Endothelial cell of umbilical vein (primary cell): Measurements from ENCODE around the gene LSM14B. TPM values are rescaled to one million over a fixed set of nuclear protein-coding genes. Genes with fewer than 3 reads are reported as not detected.

Experiments used
- BruUV-seq: library from RNA; stranded (reverse); fragments of 400-500 nt; replicated peaks from 2 replicates; lab custom pipeline; 2021; lab: Mats Ljungman, UMichigan
- CTCF ChIA-PET: fragments of 300-600, 350-600 bp; sonication (Branson Sonifier 250); formaldehyde crosslinking; loops from one replicate; lab custom pipeline; 2021; ENCODE audit warnings: antibody characterized with exemption, inconsistent platforms; lab: Charles Lee
- POLR2A ChIA-PET: fragments of 300-600, 350-600 bp; sonication (Branson Sonifier 250); formaldehyde crosslinking; loops from one replicate; lab custom pipeline; 2021; ENCODE audit warnings: antibody characterized with exemption, inconsistent platforms; lab: Charles Lee
- DNase-seq: peaks from one replicate; pipeline ENCODE4 v3.0.0-alpha.2; 2011; ENCODE audit warnings: low read depth, low spot score
- FAIRE-seq: peaks from 2 replicates; lab custom pipeline; 2011; peaks lifted over from hg19 to GRCh38; lab: Jason Lieb, UNC
- H2AFZ ChIP-seq: 2 replicates; pipeline ENCODE4 v1.6.0; 2012; ENCODE audit warnings: low read depth, low read length, control low read depth, inconsistent platforms
- H3K27ac ChIP-seq: 2 replicates; pipeline ENCODE4 v1.5.1; 2011; ENCODE audit warnings: low read depth, mild to moderate bottlenecking, control low read depth, low read length, moderate library complexity; ENCODE audit not compliant: insufficient read depth
- H3K27me3 ChIP-seq, 2 experiments: 2 replicates each; pipeline versions ENCODE4 v1.6.0 to v1.6.1; 2011; ENCODE audit warnings: low read length in 2 of 2, mixed read lengths in 1 of 2; ENCODE audit not compliant: control insufficient read depth in 2 of 2, insufficient read depth in 2 of 2
- H3K36me3 ChIP-seq, 2 experiments: 2 replicates in 1 of 2; 3 replicates in 1 of 2; pipeline ENCODE4 v1.5.1; 2011; ENCODE audit warnings: low read length in 2 of 2, mild to moderate bottlenecking in 1 of 2, moderate library complexity in 1 of 2; ENCODE audit not compliant: control insufficient read depth in 2 of 2, insufficient read depth in 2 of 2; ENCODE audit errors: extremely low read depth in 1 of 2
- H3K4me1 ChIP-seq: 3 replicates; pipeline ENCODE4 v1.5.1; 2011; ENCODE audit warnings: mild to moderate bottlenecking, low read length; ENCODE audit not compliant: control insufficient read depth, insufficient read depth; ENCODE audit errors: extremely low read depth
- H3K4me2 ChIP-seq: 2 replicates; pipeline ENCODE4 v1.6.1; 2011; ENCODE audit warnings: low read length, control low read depth, mixed read lengths; ENCODE audit not compliant: insufficient read depth
- H3K4me3 ChIP-seq, 3 experiments: fragments of 200-600 bp in 1 of 3; sonication (generic), shearing (Covaris generic) in 1 of 3; replicated peaks in 1 of 3; 2 replicates each; pipeline ENCODE4 v1.5.1; 2011 to 2016; ENCODE audit warnings: control low read depth in 3 of 3, low read length in 3 of 3, mild to moderate bottlenecking in 2 of 3, inconsistent platforms in 1 of 3, low read depth in 1 of 3, moderate library complexity in 1 of 3; ENCODE audit not compliant: insufficient read depth in 1 of 3
- H3K79me2 ChIP-seq: 2 replicates; pipeline ENCODE4 v1.6.0; 2012; ENCODE audit warnings: low read length, inconsistent platforms; ENCODE audit not compliant: control insufficient read depth, insufficient read depth
- H3K9ac ChIP-seq: replicated peaks from 2 replicates; pipeline ENCODE3; 2011; ENCODE audit warnings: low read length, control low read depth; ENCODE audit not compliant: insufficient read depth; ENCODE audit errors: extremely low read depth
- H3K9me1 ChIP-seq: replicated peaks from 3 replicates; pipeline ENCODE4 v1.6.0; 2011; ENCODE audit warnings: mild to moderate bottlenecking, low read length; ENCODE audit not compliant: control insufficient read depth, insufficient read depth; ENCODE audit errors: extremely low read depth
- H3K9me3 ChIP-seq: replicated peaks from 2 replicates; pipeline ENCODE4 v1.5.1; 2012; ENCODE audit warnings: low read length, inconsistent platforms; ENCODE audit not compliant: control insufficient read depth, insufficient read depth
- H4K20me1 ChIP-seq: replicated peaks from 2 replicates; pipeline ENCODE3; 2011; ENCODE audit warnings: mild to moderate bottlenecking, low read length; ENCODE audit not compliant: control insufficient read depth, insufficient read depth; ENCODE audit errors: extremely low read depth
- EZH2 ChIP-seq: IDR thresholded peaks from 2 replicates; pipeline ENCODE4 v1.6.1; 2012; ENCODE audit warnings: borderline replicate concordance, low read depth, mild to moderate bottlenecking, moderate library complexity, low read length, inconsistent platforms; ENCODE audit not compliant: severe bottlenecking
- FOS ChIP-seq: IDR thresholded peaks from 2 replicates; pipeline ENCODE4 v1.6.1; 2011; ENCODE audit warnings: mild to moderate bottlenecking, low read length, moderate library complexity, borderline replicate concordance; ENCODE audit not compliant: insufficient read depth
- GATA2 ChIP-seq: IDR thresholded peaks from 2 replicates; pipeline ENCODE4 v1.7.0; 2011; ENCODE audit warnings: low read depth, mild to moderate bottlenecking, moderate library complexity, mixed read lengths, low read length; ENCODE audit not compliant: insufficient read length, insufficient read depth
- JUN ChIP-seq: IDR thresholded peaks from 2 replicates; pipeline ENCODE4 v1.6.1; 2011; ENCODE audit warnings: borderline replicate concordance, low read depth; ENCODE audit not compliant: insufficient read length, insufficient read depth
- MYC ChIP-seq: IDR thresholded peaks from one replicate; pipeline ENCODE4 v1.6.1; 2011; ENCODE audit warnings: mild to moderate bottlenecking, low read depth, low read length
- POLR2A ChIP-seq: IDR thresholded peaks from 2 replicates; pipeline ENCODE4 v1.6.1; 2012; ENCODE audit warnings: low read depth, mild to moderate bottlenecking, control low read depth, low read length
- POLR2AphosphoS5 ChIP-seq: IDR thresholded peaks from 2 replicates; pipeline ENCODE4 v1.6.1; 2012; ENCODE audit warnings: low read depth, mild to moderate bottlenecking, control low read depth, low read length, moderate library complexity; ENCODE audit not compliant: insufficient read depth
- dilution Hi-C: fragments of 300-500 bp; cut with MboI; formaldehyde crosslinking; loops from one replicate; pipeline ENCODE4 v1.15.0; 2019; ENCODE audit warnings: low sequenced_read_pairs; ENCODE audit not compliant: extremely low pct_ligation_motif_present
- intact Hi-C: fragments of 100-400 bp; cut with micrococcal nuclease; formaldehyde crosslinking; loops from one replicate; pipeline ENCODE4 v1.10.0; 2022
- polyA plus RNA-seq, 4 experiments: library from polyadenylated mRNA; depleted of rRNA in 3 of 4; stranded (reverse) in 3 of 4; unstranded in 1 of 4; fragments of >200 nt; gene quantifications; 2 replicates each; pipeline versions ENCODE4 v1.2.1 to v1.2.3, GENCODE V29; 2011 to 2012; ENCODE audit warnings: missing spikeins in 1 of 4
- total RNA-seq: library from RNA; stranded (reverse); gene quantifications from 2 replicates; pipeline ENCODE4 v1.2.3, GENCODE V29; 2021
- TF ChIP-seq, protein P1 (sequence below), 2 donors: IDR thresholded peaks; 1 replicate in 1 of 2; 2 replicates in 1 of 2; pipeline ENCODE4 v1.5.1; 2011; ENCODE audit warnings: low read length in 2 of 2, mild to moderate bottlenecking in 2 of 2, moderate library complexity in 2 of 2, control low read depth in 1 of 2, inconsistent platforms in 1 of 2, low read depth in 1 of 2; ENCODE audit not compliant: insufficient read depth in 1 of 2; ENCODE audit errors: extremely low read depth in 1 of 2
- TF ChIP-seq, protein P2 (sequence below): IDR thresholded peaks from 2 replicates; pipeline ENCODE4 v1.6.1; 2011; ENCODE audit not compliant: insufficient read depth, insufficient read length

The LSM14B gene
- total and polyA plus RNA-seq, 2 donors (not counting 3 experiments of a cell fraction or from before 2014, with no cell fraction given): 32.5 to 34.0 TPM

DNA sequence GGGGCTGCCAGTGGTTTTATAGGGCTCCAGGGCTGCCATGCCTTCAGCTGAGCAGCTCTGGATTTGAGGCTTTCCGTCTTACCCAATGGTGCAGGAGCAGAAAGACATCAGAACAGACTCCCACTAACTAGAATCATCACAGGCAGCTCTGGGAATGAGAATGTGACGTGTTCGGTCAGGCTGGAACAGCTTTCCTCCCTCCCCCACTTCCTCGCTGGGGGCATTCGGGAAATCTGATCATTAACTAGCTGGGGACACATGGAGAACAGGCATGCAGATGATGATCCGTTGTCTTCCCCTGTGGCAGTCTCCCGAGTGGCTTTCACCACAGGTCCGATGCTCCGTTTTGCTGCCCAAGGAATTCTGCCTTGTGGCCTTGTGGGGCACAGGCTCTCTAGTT is 55.0 kb downstream of the LSM14B start:
- no peak overlapping the region for H3K4me3 ChIP-seq
- intact Hi-C loops: no loop called here
- H3K9me3 ChIP-seq: no peaks in the 10 kb centered on the region
- dilution Hi-C loops: no loop called here
- no peaks in the 10 kb centered on the region for H3K27me3 ChIP-seq
- DNase-seq (no peak), FAIRE-seq (no peak)
- peaks cover 2 to 15% of the 10 kb centered on the region in 2 experiments for H3K36me3 ChIP-seq
- ChIA-PET POLR2A (no interaction called here), CTCF (interaction anchor here (1.3 kb wide), 1 partner anchor 11 kb away, joined by 6 read pairs; no protein-coding TSS in a partner anchor)
- no peak overlapping the region for H3K4me2 ChIP-seq
- H3K4me1 ChIP-seq: peaks cover 6% of the 10 kb centered on the region
- H4K20me1 ChIP-seq: no peaks in the 10 kb centered on the region
- no peak overlapping the region for H2AFZ ChIP-seq
- no peak overlapping the region for H3K27ac ChIP-seq
- no peak for TF ChIP-seq EZH2
- no peak for TF ChIP-seq MYC
- TF ChIP-seq POLR2AphosphoS5: no peak
- TF ChIP-seq, protein P1, sequence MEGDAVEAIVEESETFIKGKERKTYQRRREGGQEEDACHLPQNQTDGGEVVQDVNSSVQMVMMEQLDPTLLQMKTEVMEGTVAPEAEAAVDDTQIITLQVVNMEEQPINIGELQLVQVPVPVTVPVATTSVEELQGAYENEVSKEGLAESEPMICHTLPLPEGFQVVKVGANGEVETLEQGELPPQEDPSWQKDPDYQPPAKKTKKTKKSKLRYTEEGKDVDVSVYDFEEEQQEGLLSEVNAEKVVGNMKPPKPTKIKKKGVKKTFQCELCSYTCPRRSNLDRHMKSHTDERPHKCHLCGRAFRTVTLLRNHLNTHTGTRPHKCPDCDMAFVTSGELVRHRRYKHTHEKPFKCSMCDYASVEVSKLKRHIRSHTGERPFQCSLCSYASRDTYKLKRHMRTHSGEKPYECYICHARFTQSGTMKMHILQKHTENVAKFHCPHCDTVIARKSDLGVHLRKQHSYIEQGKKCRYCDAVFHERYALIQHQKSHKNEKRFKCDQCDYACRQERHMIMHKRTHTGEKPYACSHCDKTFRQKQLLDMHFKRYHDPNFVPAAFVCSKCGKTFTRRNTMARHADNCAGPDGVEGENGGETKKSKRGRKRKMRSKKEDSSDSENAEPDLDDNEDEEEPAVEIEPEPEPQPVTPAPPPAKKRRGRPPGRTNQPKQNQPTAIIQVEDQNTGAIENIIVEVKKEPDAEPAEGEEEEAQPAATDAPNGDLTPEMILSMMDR (IDR thresholded peaks at IDR 0.05; ENCODE audit: extremely low read depth in 1 of 2, insufficient read depth in 1 of 2, low read depth in 1 of 2, low read length in 2 of 2): no peak
- TF ChIP-seq GATA2: no peak
- no peak for TF ChIP-seq JUN
- TF ChIP-seq POLR2A: no peak
- no peak for TF ChIP-seq FOS
- TF ChIP-seq, protein P2, sequence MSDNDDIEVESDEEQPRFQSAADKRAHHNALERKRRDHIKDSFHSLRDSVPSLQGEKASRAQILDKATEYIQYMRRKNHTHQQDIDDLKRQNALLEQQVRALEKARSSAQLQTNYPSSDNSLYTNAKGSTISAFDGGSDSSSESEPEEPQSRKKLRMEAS: no peak
- H3K79me2 ChIP-seq: no peaks in the 10 kb centered on the region
- no peak overlapping the region for H3K9ac ChIP-seq
- no TSS peak for BruUV-seq
- H3K9me1 ChIP-seq: no peaks in the 10 kb centered on the region
